Measurements from ENCODE around the gene GPHN.
"Not testable (repeated sequence)": the region's sequence is repeated elsewhere in the genome, so short reads cannot be mapped to it uniquely, and the experiment has no call there.

Gene GPHN

GRCh38 chr14:67031920-67032774, 524.2 kb downstream of the GPHN start:
- no peak overlapping the region for H3K27ac ChIP-seq (ENCODE audit: insufficient read depth in 1 of 2, low read depth in 1 of 2, low read length in 2 of 2, poor library complexity in 1 of 2, severe bottlenecking in 2 of 2)
- CTCF ChIA-PET, result no interaction called here
- H3K4me1 ChIP-seq (ENCODE audit: control extremely low read depth in 1 of 4, control insufficient read depth in 4 of 4, insufficient read depth in 4 of 4, low read length in 3 of 4), result no peaks in the 10 kb centered on the region
- H3K9me3 ChIP-seq (ENCODE audit: control extremely low read depth in 1 of 5, control insufficient read depth in 4 of 5, insufficient read depth in 2 of 5, low read depth in 1 of 5, low read length in 4 of 5), result peaks cover 2 to 19% (median 6%) of the 10 kb centered on the region in 5 experiments
- peaks cover 0 to 7% (median 5%) of the 10 kb centered on the region in 4 experiments for H3K36me3 ChIP-seq (ENCODE audit: control insufficient read depth in 4 of 4, insufficient read depth in 4 of 4, low read length in 3 of 4)
- H3K4me3 ChIP-seq (ENCODE audit: control insufficient read depth in 1 of 7, extremely low read depth in 1 of 7, insufficient read depth in 4 of 7, low read depth in 2 of 7, low read length in 6 of 7), result no peak overlapping the region
- POLR2A ChIA-PET, result no interaction called here
- WGBS (ENCODE audit: insufficient coverage), result 88% methylated on average over 1 of the region's 3 CpGs
- DNase-seq, result no peak
- H3K27me3 ChIP-seq (replicated peaks in 2 of 5; ENCODE audit: control insufficient read depth in 4 of 5, insufficient read depth in 5 of 5, low read length in 4 of 5), result no peaks in the 10 kb centered on the region

- H3K4me1 ChIP-seq (ENCODE audit: control extremely low read depth in 1 of 4, control insufficient read depth in 4 of 4, insufficient read depth in 4 of 4, low read length in 3 of 4), result no peaks in the 10 kb centered on the region
- no peaks in the 10 kb centered on the region for H3K27me3 ChIP-seq (replicated peaks in 2 of 5; ENCODE audit: control insufficient read depth in 4 of 5, insufficient read depth in 5 of 5, low read length in 4 of 5)
- no peak for DNase-seq
- no peak overlapping the region for H3K4me3 ChIP-seq (ENCODE audit: control insufficient read depth in 1 of 7, extremely low read depth in 1 of 7, insufficient read depth in 4 of 7, low read depth in 2 of 7, low read length in 6 of 7)
- H3K9me3 ChIP-seq (ENCODE audit: control extremely low read depth in 1 of 5, control insufficient read depth in 4 of 5, insufficient read depth in 2 of 5, low read depth in 1 of 5, low read length in 4 of 5), result peaks cover 0 to 3% (median 2%) of the 10 kb centered on the region in 5 experiments
- POLR2A ChIA-PET, result no interaction called here
- CTCF ChIA-PET, result no interaction called here
- H3K36me3 ChIP-seq (ENCODE audit: control insufficient read depth in 4 of 4, insufficient read depth in 4 of 4, low read length in 3 of 4), result peaks cover 0 to under 1% (median 0%) of the 10 kb centered on the region in 4 experiments
- no peak overlapping the region for H3K27ac ChIP-seq (ENCODE audit: insufficient read depth in 1 of 2, low read depth in 1 of 2, low read length in 2 of 2, poor library complexity in 1 of 2, severe bottlenecking in 2 of 2)
Measured at GRCh38 chr14:67045440-67045839, 537.5 kb downstream of the GPHN start.

DNA sequence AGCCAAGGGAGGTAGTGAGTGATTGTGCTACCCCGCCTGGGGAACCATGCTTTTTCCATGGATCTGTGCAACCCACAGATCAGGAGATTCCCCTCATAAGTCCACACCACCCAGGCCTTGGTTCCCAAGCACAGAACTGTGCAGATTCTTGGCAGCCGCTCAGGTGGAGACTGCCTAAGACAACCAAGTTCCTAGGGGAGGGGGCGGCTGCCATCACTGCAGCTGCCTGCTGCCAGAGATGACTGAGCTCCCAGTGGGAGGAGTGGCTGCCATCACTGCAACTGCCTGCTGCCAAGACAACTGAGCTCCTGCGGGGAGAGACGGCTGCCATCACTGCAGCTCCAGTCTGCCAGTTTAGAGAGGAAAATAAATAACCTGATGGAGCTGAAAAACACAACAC, 542.9 kb downstream of the GPHN start:
- Histone ChIP-seq H3K9me3 (ENCODE audit: control extremely low read depth in 1 of 5, control insufficient read depth in 4 of 5, insufficient read depth in 2 of 5, low read depth in 1 of 5, low read length in 4 of 5) (peaks cover 0 to 8% (median 5%) of the 10 kb centered on the region in 5 experiments), H3K27me3 (replicated peaks in 2 of 5; ENCODE audit: control insufficient read depth in 4 of 5, insufficient read depth in 5 of 5, low read length in 4 of 5) (no peaks in the 10 kb centered on the region), H3K4me1 (ENCODE audit: control extremely low read depth in 1 of 4, control insufficient read depth in 4 of 4, insufficient read depth in 4 of 4, low read length in 3 of 4) (no peaks in the 10 kb centered on the region), H3K27ac (ENCODE audit: insufficient read depth in 1 of 2, low read depth in 1 of 2, low read length in 2 of 2, poor library complexity in 1 of 2, severe bottlenecking in 2 of 2) (no peak overlapping the region), H3K36me3 (ENCODE audit: control insufficient read depth in 4 of 4, insufficient read depth in 4 of 4, low read length in 3 of 4) (peaks cover 0 to 7% (median 3%) of the 10 kb centered on the region in 4 experiments), H3K4me3 (ENCODE audit: control insufficient read depth in 1 of 7, extremely low read depth in 1 of 7, insufficient read depth in 4 of 7, low read depth in 2 of 7, low read length in 6 of 7) (no peak overlapping the region)
- 100% methylated on average over 2 of the region's 5 CpGs for WGBS (ENCODE audit: insufficient coverage)
- DNase-seq, result no peak
- POLR2A ChIA-PET, result no interaction called here
- CTCF ChIA-PET, result no interaction called here

- 99% methylated on average over 20 of the region's 21 CpGs for WGBS (ENCODE audit: insufficient coverage)
- POLR2A ChIA-PET, result no interaction called here
Measured at GRCh38 chr14:67056684-67057083, 548.7 kb downstream of the GPHN start.

DNA sequence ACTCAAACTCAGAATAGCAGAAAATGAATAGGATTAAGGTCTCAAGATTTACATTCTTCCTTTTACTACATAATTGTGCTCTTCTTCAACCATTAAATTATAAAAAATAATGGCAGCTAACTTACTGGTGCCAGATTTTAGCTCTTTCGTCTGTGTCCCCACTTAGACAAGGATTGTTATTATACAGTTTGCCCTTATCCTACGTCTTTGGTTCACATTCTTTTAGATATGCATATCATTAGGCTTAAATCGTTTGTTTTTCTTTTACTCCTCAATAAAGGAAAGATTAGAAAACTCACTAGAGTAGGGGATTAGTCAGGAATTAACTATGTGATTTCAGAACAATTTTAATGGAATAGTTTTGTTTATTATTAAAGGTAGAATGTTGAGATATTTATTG, 551.6 kb downstream of the GPHN start:
- H3K4me3 ChIP-seq (ENCODE audit: control insufficient read depth in 1 of 7, extremely low read depth in 1 of 7, insufficient read depth in 4 of 7, low read depth in 2 of 7, low read length in 6 of 7), result no peak overlapping the region
- H3K4me1 ChIP-seq (ENCODE audit: control extremely low read depth in 1 of 4, control insufficient read depth in 4 of 4, insufficient read depth in 4 of 4, low read length in 3 of 4), result no peaks in the 10 kb centered on the region
- no peaks in the 10 kb centered on the region for H3K27me3 ChIP-seq (replicated peaks in 2 of 5; ENCODE audit: control insufficient read depth in 4 of 5, insufficient read depth in 5 of 5, low read length in 4 of 5)
- no peaks in the 10 kb centered on the region for H3K36me3 ChIP-seq (ENCODE audit: control insufficient read depth in 4 of 4, insufficient read depth in 4 of 4, low read length in 3 of 4)
- no peak overlapping the region for H3K27ac ChIP-seq (ENCODE audit: insufficient read depth in 1 of 2, low read depth in 1 of 2, low read length in 2 of 2, poor library complexity in 1 of 2, severe bottlenecking in 2 of 2)
- DNase-seq, result no peak
- CTCF ChIA-PET, result interaction anchor here (0.6 kb wide), 1 partner anchor 1110 kb away, joined by 3 read pairs; no protein-coding TSS in a partner anchor
- peaks cover 0 to under 1% (median 0%) of the 10 kb centered on the region in 5 experiments for H3K9me3 ChIP-seq (ENCODE audit: control extremely low read depth in 1 of 5, control insufficient read depth in 4 of 5, insufficient read depth in 2 of 5, low read depth in 1 of 5, low read length in 4 of 5)
- 80% methylated on average over 1 of the region's 3 CpGs for WGBS (ENCODE audit: insufficient coverage)
- POLR2A ChIA-PET, result no interaction called here

More at GRCh38 chr14:67056684-67057083, 548.7 kb downstream of the GPHN start:
- no peak overlapping the region for H3K27ac ChIP-seq (ENCODE audit: insufficient read depth in 1 of 2, low read depth in 1 of 2, low read length in 2 of 2, poor library complexity in 1 of 2, severe bottlenecking in 2 of 2)
- CTCF ChIA-PET, result interaction anchor here (1.3 kb wide), 1 partner anchor 18 kb away, joined by 3 read pairs; no protein-coding TSS in a partner anchor
- H3K4me3 ChIP-seq (ENCODE audit: control insufficient read depth in 1 of 7, extremely low read depth in 1 of 7, insufficient read depth in 4 of 7, low read depth in 2 of 7, low read length in 6 of 7), result no peak overlapping the region
- no peak for DNase-seq
- H3K4me1 ChIP-seq (ENCODE audit: control extremely low read depth in 1 of 4, control insufficient read depth in 4 of 4, insufficient read depth in 4 of 4, low read length in 3 of 4), result no peaks in the 10 kb centered on the region
- no peaks in the 10 kb centered on the region for H3K27me3 ChIP-seq (replicated peaks in 2 of 5; ENCODE audit: control insufficient read depth in 4 of 5, insufficient read depth in 5 of 5, low read length in 4 of 5)
- peaks cover 0 to 2% (median 0%) of the 10 kb centered on the region in 5 experiments for H3K9me3 ChIP-seq (ENCODE audit: control extremely low read depth in 1 of 5, control insufficient read depth in 4 of 5, insufficient read depth in 2 of 5, low read depth in 1 of 5, low read length in 4 of 5)
- H3K36me3 ChIP-seq (ENCODE audit: control insufficient read depth in 4 of 4, insufficient read depth in 4 of 4, low read length in 3 of 4), result no peaks in the 10 kb centered on the region

GRCh38 chr14:67060546-67060945, 552.6 kb downstream of the GPHN start:
- Histone ChIP-seq H3K27me3 (replicated peaks in 2 of 5; ENCODE audit: control insufficient read depth in 4 of 5, insufficient read depth in 5 of 5, low read length in 4 of 5) (no peaks in the 10 kb centered on the region), H3K4me1 (ENCODE audit: control extremely low read depth in 1 of 4, control insufficient read depth in 4 of 4, insufficient read depth in 4 of 4, low read length in 3 of 4) (no peaks in the 10 kb centered on the region), H3K36me3 (ENCODE audit: control insufficient read depth in 4 of 4, insufficient read depth in 4 of 4, low read length in 3 of 4) (no peaks in the 10 kb centered on the region), H3K4me3 (ENCODE audit: control insufficient read depth in 1 of 7, extremely low read depth in 1 of 7, insufficient read depth in 4 of 7, low read depth in 2 of 7, low read length in 6 of 7) (no peak overlapping the region), H3K27ac (ENCODE audit: insufficient read depth in 1 of 2, low read depth in 1 of 2, low read length in 2 of 2, poor library complexity in 1 of 2, severe bottlenecking in 2 of 2) (no peak overlapping the region), H3K9me3 (ENCODE audit: control extremely low read depth in 1 of 5, control insufficient read depth in 4 of 5, insufficient read depth in 2 of 5, low read depth in 1 of 5, low read length in 4 of 5) (no peaks in the 10 kb centered on the region)
- ChIA-PET CTCF (no interaction called here), POLR2A (no interaction called here)
- no peak for DNase-seq

GRCh38 chr14:67067070-67067814, 559.3 kb downstream of the GPHN start:
- CTCF ChIA-PET; H3K4me3 ChIP-seq (ENCODE audit: control insufficient read depth in 1 of 7, extremely low read depth in 1 of 7, insufficient read depth in 4 of 7, low read depth in 2 of 7, low read length in 6 of 7); H3K36me3 ChIP-seq (ENCODE audit: control insufficient read depth in 4 of 4, insufficient read depth in 4 of 4, low read length in 3 of 4); POLR2A ChIA-PET; DNase-seq; H3K27me3 ChIP-seq (replicated peaks in 2 of 5; ENCODE audit: control insufficient read depth in 4 of 5, insufficient read depth in 5 of 5, low read length in 4 of 5); H3K4me1 ChIP-seq (ENCODE audit: control extremely low read depth in 1 of 4, control insufficient read depth in 4 of 4, insufficient read depth in 4 of 4, low read length in 3 of 4); H3K27ac ChIP-seq (ENCODE audit: insufficient read depth in 1 of 2, low read depth in 1 of 2, low read length in 2 of 2, poor library complexity in 1 of 2, severe bottlenecking in 2 of 2); H3K9me3 ChIP-seq (ENCODE audit: control extremely low read depth in 1 of 5, control insufficient read depth in 4 of 5, insufficient read depth in 2 of 5, low read depth in 1 of 5, low read length in 4 of 5): not testable (repeated sequence)
- 89% methylated on average over 5 of the region's 7 CpGs for WGBS (ENCODE audit: insufficient coverage)
